ENCODE measurements around the gene ADIG.

The ADIG gene

GRCh38 chr20:38581013-38581412 lies at the start of gene ADIG:
Gene ADIG (plus strand): TSS chr20:38581197. CDS start chr20:38581251, 54 bp downstream.
- no peak for DNase-seq

GRCh38 chr20:38534756-38535155 lies 46.2 kb upstream of the ADIG start:
- peak; percentile 22 for DNase-seq

- DNase-seq, result no peak
These were observed 44.7 kb upstream of the ADIG start for GRCh38 chr20:38536310-38536709.

- DNase-seq, result no peak
These were observed 43.8 kb upstream of the ADIG start for GRCh38 chr20:38537176-38537575.

GRCh38 chr20:38538789-38539188 lies 42.2 kb upstream of the ADIG start:
- DNase-seq, result no peak

GRCh38 chr20:38543014-38543906 lies 37.7 kb upstream of the ADIG start:
- no peak for DNase-seq

GRCh38 chr20:38545771-38546170 lies 35.2 kb upstream of the ADIG start:
- no peak for DNase-seq

GRCh38 chr20:38547288-38548085 lies 33.5 kb upstream of the ADIG start:
- DNase-seq, result no peak

GRCh38 chr20:38548356-38549083 lies 32.5 kb upstream of the ADIG start:
- DNase-seq, result no peak

GRCh38 chr20:38550274-38550673 lies 30.7 kb upstream of the ADIG start:
- no peak for DNase-seq

GRCh38 chr20:38551056-38551626 lies 29.9 kb upstream of the ADIG start:
- no peak for DNase-seq

- no peak for DNase-seq
These were observed 26.0 kb upstream of the ADIG start for GRCh38 chr20:38554986-38555385.

GRCh38 chr20:38555395-38555794 lies 25.6 kb upstream of the ADIG start:
- DNase-seq, result no peak

GRCh38 chr20:38557174-38557573 lies 23.8 kb upstream of the ADIG start:
- no peak for DNase-seq

GRCh38 chr20:38558596-38559360 lies 22.2 kb upstream of the ADIG start:
- no peak for DNase-seq

GRCh38 chr20:38559764-38560163 lies 21.2 kb upstream of the ADIG start:
- DNase-seq, result no peak

GRCh38 chr20:38563802-38564431 lies 17.1 kb upstream of the ADIG start:
- no peak for DNase-seq

- no peak for DNase-seq
These were observed 16.3 kb upstream of the ADIG start for GRCh38 chr20:38564680-38565079.

- no peak for DNase-seq
These were observed 14.9 kb upstream of the ADIG start for GRCh38 chr20:38566036-38566598.

GRCh38 chr20:38569747-38570525 lies 11.1 kb upstream of the ADIG start:
- no peak for DNase-seq

Measured in activated naive CD4-positive, alpha-beta T cell treated with Interleukin-2 at 50 U/mL for 16 hours (primary cell).